HG03196 (cell line): Measurements from ENCODE around the gene RAB43.
A peak's percentile ranks its signal among the peaks of the same experiment; 100 is the strongest.

Source experiments
- ATAC-seq: cut with Tn5 transposase; IDR thresholded peaks from one replicate; pipeline ENCODE4 v1.9.1; 2021; ENCODE audit not compliant: unreplicated experiment

Gene RAB43

DNA sequence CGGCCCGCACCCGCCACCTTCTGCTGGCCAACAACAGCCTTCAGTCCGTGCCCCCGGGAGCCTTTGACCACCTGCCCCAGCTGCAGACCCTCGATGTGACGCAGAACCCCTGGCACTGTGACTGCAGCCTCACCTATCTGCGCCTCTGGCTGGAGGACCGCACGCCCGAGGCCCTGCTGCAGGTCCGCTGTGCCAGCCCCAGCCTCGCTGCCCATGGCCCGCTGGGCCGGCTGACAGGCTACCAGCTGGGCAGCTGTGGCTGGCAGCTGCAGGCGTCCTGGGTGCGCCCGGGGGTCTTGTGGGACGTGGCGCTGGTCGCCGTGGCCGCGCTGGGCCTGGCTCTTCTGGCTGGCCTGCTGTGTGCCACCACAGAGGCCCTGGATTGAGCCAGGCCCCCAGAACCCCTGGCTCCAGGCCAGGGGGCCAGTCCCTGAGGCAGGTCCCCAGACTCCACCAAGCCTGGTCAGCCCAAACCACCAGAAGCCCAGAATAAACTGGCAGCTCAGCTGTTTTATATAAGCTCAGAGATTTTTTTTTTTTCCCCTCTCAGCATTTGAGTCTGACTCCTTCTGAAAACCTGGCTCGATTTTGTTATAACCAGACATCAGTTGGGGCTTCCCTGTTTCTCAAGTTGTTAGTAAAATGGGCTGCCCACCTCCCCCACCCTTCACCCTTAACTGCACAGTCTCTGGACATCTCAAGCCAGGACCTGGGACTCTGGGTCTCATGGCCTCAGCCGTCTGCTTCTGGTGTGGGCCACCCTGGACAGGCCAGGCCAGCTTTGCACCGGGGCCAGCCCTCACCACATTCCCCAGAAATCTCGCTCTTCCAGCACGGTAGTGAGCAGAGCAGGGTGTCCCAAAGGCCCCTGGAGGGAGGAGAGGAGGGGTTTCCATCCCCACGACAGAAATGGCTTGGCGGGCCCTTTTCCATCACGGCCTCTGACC, 59.4 kb downstream of the RAB43 start:
- no peak for ATAC-seq

DNA sequence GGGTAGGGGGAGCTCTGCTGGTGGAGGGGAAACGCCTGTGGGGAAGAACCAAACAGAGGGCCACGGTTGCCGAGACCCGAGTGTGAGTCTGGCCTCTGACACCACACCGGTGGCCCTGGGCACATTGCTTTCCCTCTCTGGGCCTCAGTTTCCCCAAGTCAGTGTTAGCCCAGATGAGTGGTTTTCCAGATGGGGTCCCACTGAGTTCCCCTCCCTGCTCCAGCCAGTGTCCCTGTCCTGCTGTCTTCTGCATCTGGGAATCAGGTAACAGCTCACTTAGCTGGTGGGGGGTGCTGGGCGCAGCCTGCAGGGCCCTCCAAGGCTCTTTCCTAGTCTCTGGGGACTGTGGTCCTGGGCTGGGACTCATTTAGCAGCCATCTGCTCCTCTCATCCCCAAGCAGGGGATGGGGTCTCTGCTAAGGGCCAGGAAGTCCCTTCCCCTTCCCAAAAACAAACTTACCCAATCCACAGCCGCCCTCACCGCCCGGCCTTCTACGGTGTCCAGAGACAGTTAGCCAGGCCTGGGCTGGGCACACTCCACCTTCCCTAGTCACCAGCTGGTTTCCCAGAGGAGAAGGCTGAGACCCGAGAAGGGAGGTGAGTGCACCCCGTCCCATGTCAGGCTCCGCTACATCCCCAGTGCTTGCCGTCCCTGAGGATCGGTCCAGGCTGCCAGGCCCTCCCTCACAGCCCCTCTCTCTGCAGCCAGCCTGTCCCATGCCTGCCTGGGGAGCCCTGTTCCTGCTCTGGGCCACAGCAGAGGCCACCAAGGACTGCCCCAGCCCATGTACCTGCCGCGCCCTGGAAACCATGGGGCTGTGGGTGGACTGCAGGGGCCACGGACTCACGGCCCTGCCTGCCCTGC, 60.3 kb downstream of the RAB43 start:
- ATAC-seq = no peak

DNA sequence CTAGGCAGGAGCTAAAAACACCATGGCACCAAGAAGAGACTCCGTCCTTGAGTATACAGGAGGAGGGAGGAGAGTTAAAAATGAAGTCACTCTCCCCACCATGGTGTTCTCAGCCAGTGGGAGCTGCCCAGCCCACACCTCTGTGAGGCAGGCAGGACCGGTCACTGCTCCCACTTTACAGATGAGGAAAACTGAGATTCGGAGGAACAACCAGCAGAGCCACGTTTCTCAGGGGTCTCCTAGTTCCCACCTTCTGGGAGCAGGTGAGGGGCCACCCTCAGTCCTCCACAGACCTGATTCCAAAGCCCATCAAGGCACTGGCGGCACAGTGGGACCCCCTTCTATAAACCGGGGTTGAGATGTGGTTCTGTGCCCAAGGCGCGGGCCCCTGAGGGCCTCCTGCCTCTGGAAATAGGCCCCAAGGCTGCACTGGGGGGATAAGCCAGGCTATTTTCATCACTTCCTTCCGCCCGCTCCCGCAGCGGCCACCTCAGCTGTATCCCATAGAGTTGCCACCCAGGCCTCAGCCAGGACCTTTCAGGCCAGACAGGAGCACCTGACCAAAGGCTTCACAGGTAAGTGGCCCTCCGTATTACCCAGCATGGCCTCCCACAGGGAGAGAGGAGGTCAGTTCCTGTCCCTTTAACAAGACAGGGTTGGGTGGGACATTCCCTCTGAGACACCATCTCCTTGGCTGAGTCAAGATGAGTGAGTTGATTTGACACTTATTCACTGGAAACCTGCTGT, 61.2 kb downstream of the RAB43 start, which contains the start of gene GP9:
Gene GP9 (plus strand): TSS at position 504 of the 747 bp plus-strand sequence. CDS start 961 bp downstream, outside the sequence.
- no peak for ATAC-seq

DNA sequence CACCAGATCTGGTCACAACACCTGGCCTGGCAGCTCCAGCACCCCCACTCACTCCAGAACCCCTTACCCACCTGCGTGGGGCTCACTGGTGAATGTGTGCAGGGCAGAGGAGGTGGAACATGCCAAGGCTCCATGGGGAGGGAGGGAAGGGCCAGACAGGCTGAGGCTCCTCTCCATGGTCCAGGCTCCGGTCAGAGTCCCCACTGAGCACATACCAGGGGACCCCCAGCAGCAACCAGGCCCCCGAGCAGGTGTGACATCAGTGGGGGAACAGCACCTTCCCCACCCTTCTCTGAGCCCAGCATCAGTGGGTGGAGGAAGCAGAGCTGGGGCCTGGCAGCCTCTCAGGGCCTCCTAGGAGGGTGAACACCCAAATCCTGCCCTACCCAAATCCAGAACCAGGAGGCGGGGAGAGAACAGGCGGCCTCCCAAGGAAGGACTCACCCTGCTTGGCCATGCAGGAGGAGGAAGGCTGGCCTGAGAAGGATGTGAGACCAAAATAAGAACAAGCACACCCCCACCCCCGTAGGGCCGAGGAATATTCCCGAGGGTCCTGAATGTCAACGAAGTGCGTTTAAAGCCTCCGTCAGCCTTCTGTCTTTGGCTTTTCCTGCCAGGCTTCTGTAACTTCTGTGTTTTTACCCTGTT, 62.2 kb downstream of the RAB43 start:
- no peak for ATAC-seq

DNA sequence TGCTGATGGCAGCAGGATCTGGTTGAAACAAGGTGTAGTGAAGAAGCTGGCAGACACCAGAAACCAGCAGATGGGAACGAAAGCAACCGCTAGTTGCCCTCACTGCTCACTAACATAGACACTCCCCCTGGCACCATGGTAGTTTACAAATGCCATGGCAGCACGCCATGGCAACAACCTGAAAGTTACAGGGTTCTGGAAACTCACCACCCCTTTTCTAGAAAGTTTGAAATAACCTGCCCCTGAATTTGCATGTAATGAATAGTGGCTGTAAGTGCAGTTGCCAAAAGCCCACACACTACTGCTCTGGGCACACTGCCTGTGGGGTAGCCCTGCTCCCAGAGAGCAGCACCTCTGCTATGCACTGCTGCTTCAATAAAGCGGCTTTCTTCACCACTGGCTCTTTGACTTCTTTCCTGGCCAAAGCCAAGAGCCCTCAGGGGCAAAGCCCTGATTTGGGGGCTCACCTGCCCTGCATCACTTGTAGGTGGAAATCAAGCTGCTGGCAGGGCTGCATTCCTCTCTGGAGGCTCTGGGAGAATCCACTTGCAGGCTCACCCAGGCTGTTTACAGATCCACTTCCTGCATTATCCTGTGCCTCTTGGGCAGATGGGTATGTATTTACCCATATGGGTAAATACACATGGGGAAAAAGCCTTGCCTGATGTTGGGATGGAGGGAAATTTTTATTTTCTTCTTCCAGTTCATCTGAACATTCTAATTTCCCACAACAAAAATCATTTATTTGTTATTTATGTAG, 63.0 kb downstream of the RAB43 start:
- ATAC-seq = peak; percentile 64

DNA sequence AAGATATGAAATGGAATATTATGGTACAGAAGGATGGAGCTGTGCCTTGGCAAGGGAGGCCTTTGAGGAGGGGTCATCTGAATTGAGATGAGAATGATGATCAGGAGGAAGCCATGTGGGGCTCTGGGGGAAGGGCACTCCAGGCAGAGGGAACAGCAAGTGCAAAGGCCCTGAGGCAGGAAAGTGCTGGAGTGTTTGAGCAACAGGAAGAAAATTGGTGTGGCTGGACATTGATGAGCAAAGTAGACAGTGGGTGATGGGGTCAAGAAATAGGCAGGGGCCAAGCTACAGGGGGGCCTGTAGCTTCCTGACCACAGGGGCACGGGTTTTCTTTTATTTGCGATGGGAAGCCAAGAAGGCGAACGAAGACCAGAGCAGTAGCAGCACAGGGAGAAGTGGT, 64.4 kb downstream of the RAB43 start:
- ATAC-seq = no peak

DNA sequence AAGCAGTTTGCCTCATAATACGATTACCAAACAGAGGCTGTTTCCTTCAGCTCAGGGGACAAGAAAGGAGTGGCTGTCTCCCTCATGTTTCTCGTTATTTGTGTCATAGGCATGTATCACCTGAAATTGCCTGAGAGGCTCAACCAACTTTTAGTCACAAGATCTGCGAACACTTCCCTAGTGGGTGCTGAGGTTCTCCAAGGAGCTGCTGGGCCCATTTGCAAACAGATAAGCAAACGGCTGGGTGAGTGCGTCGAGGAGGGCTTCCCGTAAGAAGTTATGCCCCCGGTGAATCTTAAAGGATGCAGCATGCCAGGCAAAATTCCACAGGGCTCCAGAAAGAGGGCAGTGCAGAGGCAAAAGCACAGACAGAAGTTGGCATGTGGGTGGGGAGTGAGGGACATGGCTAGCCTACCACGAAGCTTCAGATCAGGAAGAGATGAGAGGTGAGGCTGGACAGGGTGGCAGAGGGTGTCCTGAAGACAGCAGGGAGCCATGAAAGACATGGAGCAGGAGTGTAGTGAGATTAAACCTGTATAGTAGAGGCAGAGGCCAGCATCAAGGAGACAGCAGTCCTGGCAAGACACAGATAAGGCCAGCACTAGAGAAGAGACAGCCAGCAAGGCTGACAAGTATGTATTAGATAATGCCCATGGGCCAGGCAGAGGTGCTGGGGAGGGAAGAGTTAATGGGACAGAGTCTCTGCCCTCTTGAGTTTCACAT, 65.0 kb downstream of the RAB43 start:
- no peak for ATAC-seq

DNA sequence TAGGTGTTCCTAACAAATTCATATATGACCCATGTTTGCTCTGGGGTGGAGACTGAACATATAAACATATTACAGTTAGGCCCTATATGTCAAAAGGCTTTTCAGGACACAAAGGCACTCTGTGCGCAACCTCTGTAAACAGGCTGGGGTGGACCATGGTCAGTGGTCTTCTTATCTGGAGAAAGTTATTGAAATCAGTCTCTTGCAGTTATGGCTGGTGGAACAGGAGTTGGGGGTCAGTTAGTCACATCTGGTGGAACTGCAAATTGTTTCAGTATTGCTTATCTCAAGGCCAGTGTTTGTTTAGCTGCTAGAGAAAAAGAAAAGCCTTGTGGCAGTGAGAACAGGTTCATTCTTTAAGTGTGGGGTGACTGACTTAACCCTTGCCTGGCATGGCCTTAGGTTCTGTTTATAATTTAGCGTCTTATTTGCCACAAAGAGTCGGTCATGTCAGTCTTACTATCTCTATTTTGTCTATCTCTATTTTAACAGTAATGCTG, 66.9 kb downstream of the RAB43 start:
- ATAC-seq = no peak

DNA sequence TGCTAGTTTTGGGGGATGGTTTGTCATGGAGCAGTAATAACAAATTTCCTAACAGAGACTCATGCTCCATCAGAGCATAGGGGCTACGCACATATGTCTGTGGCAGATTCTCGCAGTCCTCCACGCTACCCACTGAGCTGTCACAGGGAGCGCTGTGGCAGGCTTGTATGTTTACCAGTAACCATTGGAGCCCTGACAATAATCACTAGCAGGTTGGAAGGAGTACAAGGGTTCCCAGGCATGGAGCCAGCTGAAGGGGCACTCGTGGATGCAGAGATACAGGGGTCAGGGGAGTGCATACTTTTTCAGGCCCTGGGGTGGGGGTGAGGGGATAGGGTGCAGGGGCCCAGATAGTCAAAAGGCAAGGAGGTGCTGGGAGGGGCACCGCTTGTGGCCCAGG, 68.9 kb downstream of the RAB43 start:
- no peak for ATAC-seq

DNA sequence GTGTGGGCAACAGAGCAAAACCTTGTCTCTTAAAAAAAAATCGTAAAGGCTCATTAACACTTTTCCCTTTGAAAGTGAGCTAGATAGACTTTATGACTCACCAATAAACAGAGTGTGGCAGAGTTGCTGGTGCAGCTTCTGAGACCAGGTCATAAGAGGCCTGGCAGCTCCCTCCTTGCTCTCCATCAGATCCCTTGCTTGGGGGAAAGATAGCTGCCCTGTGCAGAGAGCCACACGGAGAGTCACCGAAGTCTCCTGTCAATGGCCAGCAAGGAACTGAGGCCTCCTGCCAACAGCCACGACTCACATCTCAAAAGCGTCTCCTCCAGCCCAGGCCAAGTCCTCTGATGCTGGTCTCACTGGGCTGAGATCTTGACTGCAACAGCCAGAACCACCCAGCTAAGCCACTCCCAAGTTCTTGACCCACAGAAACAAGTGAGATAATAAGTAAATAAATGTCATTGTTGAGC, 69.7 kb downstream of the RAB43 start:
- ATAC-seq = no peak

DNA sequence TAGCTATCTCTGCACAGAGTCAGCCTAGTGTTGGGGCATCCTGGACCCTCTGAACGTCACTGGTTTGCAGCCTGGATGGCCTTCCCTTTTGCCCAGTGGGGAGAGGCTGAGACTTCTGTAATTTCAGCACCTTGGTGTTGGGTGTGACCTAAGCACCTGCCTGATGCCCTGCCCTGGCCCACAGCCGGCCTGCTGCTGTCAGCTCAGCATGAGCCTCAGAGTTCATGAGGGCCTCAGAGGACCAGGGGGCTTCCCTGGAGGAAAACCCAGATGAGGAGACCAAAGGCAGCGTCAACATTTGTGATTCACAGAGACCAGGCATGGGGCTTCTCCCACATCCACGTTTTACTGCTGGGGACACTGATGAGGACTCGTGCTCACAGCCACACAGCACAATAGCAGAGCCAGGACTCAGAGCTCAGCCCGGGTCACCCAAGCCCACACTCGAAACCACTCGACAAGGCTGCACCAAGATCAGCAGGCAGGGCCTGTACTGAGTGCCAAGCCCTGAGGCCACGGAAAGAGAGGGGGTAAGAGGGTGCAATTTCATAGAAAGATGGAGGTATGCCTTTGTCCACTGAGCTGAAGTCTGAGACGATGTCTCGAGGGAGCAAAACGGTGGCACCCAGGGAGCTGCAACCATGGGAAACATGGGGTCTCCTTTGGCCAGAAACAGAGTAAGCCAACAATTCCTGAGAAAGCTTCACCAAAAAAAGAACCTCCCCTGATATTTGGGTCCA, 70.9 kb downstream of the RAB43 start:
- no peak for ATAC-seq

DNA sequence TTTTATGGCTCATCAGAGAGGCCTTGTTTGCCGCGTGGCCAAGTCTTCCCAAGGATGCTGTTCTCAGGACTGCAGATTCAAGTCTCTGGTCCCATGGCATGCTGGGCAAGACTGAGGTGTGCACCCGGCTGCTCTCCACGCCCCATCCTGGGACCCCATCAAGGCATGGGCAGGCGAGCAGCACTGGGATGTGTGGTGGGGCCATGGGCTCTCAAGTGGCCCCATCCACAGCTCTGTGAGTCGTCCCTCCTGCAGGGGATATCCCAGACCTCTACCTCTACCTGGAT, 74.1 kb downstream of the RAB43 start:
- no peak for ATAC-seq

DNA sequence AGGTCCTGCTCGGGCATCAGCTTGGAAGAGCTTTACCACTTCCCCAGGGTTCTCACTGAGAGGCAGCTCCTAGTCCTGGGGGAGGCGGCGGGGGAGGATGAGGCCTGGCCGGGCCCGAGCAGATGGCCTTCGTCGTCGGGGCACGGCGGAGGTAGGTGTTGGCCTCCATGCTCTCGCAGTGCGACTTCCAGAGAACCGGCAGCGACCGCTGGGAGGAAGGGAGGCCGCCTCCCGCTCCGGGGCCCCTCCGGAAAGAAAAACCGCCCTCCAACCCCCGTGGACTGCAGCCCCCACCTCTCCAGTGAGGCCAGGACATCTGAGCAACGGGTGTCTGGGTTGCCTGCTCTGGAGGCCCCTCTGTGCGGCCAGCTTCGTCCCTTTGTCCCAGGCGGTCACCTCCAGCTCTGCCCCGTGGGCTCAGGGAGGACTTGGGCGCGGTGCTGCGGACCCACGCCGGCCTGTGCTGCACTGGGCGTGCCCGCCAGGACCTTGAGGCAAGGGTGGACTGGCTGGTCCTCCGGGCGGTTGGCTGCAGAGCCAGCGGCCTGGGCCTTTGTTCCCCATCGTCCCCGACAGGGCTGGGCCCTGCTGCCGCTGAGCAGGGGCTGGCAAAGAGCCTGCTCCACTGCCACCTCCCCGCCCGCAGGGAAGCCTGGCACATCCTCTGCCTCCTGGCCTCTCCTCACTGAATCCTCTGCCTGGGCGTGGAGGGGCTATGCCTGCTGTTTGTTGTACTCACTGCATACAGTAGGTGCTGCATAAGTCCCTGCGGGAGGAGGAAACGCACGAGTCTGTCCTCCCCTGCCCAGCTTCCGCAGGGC, 74.7 kb downstream of the RAB43 start:
- no peak for ATAC-seq

DNA sequence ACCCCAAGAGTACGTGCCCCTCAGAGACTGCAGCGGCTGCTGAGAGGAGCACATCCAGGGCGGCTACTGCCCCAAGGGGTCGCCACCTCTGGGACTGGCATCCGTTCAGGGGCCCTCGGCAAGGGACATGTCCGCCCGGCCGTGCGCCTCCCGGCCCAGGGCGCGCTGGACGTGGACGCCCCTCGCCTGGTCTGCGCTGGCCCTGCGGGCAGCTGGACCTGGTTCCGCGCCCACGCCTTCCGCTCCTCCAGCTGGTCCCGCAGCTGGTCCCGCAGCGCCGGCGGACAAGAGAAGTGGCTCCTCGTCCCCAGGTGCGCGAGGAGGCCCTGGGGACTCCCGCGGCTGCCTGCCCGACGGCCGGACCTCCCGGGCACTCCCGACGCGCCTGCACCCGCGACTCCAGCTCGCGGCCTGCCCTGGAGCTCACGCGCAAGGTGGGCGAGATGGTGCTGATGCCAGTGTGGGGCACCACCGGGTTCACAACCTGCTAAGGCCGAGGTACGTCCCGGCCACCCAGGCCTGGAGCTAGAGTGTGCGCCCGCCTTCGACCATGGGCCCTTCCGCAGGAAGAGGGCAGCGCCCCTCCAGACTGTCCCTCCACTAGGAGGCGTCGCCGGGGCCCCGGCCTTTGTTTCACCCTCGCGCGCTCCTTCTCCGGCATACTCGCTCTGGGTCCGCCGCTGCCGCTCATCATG, 75.4 kb downstream of the RAB43 start:
- ATAC-seq = no peak

DNA sequence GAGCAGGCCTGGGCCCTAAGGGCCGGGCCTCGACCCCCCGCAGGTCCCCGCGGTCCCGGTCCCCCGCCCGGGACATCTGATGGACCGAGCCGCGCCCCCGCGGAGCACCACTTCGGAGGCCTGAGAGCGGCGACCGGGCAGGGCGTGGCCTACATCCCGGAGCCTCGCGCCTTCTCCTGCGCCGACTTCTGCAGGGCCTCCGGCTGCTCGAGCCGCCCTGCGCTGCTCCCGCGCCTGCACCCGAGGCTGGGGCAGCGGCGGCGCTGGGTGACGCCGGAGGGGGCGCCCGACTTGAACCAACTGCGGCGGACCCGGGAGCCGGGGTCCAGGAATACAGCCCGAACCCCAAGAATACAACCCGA, 75.9 kb downstream of the RAB43 start:
- ATAC-seq = no peak

DNA sequence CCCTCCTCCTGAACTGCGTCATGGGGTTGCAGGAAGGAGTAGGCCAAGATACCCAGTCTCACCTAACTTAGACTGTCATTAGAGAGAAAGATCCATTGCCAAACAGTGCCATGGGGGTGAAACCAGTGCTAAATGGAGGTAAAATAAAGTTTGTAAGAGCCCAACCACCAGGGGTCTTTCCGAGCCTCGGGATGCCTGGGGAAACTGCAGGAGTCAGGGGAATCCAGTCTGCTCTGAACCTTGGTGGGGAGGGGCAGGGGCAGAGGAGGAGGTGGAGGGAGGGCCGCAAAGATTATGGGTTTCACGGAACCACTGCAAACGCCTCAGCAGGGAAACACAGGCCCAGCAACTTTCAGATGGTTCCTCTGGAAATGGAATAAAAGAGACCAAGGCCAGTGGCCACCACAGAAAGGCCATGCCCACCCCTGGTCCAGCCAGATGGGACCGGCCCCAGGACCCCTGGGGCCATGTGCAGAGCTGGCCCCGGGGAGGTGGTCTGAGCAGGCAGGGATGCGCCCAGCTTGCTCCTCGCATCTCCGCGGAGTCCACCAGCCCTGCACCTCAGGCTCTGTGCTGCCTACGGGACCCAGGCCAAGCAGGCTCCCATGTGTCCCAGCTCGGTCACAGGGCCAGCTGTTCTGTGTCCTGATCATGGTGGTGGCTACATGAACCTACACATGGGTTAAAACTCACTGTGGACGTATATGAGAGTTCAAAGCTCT, 80.9 kb downstream of the RAB43 start:
- no peak for ATAC-seq

DNA sequence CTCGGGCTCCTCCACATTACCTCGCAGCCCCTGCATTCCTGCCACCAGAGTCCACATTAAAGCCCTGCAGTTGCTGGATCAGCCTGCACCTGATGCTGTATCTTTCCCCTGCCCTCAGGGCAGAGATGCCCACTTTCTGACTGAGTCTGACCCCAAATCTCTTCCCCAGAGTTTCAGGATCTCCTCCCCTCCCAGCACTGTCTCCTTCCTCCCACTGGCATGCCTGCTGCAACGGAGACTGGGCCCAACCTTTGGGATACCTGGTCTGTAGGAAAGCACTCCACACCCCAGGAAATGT, 81.6 kb downstream of the RAB43 start:
- ATAC-seq = no peak
